HL-60 (cell line): Measurements from ENCODE around the gene RASA1.
A peak's percentile ranks its signal among the peaks of the same experiment; 100 is the strongest.

Experiments
- DNase-seq, 2 experiments: peaks; one replicate each; pipeline ENCODE4 v3.0.0-alpha.2; 2010 to 2020; ENCODE audit warnings: low read depth in 1 of 2, low spot score in 1 of 2
- H3K27ac ChIP-seq: fragments of 250-450 bp; sonication (Bioruptor Pico); replicated peaks from 2 replicates; pipeline ENCODE4 v1.5.1; 2020; ENCODE audit warnings: mild to moderate bottlenecking, moderate library complexity
- H3K27me3 ChIP-seq: fragments of 250-450 bp; sonication (Bioruptor Pico); 2 replicates; pipeline ENCODE4 v1.5.1; 2021; ENCODE audit warnings: mild to moderate bottlenecking, moderate library complexity; ENCODE audit not compliant: insufficient read depth, poor library complexity, severe bottlenecking
- H3K4me3 ChIP-seq: replicated peaks from 2 replicates; pipeline ENCODE4 v1.5.1; 2011; ENCODE audit warnings: mild to moderate bottlenecking, control low read depth, low read length; ENCODE audit not compliant: insufficient read depth
- GABPA ChIP-seq: IDR thresholded peaks from 2 replicates; pipeline ENCODE4 v1.6.1; 2012; ENCODE audit warnings: low read depth
- POLR2AphosphoS5 ChIP-seq: IDR thresholded peaks from 2 replicates; pipeline ENCODE4 v1.6.1; 2012; ENCODE audit warnings: low read depth
- SPI1 ChIP-seq: IDR thresholded peaks from 2 replicates; pipeline ENCODE4 v1.6.1; 2012; ENCODE audit warnings: low read depth, mild to moderate bottlenecking, borderline replicate concordance
- TF ChIP-seq, protein P1 (sequence below): IDR thresholded peaks from one replicate; pipeline ENCODE4 v1.5.1; 2011; ENCODE audit warnings: low read length, control low read depth, inconsistent platforms; ENCODE audit not compliant: insufficient read depth
- TF ChIP-seq, protein P2 (sequence below): IDR thresholded peaks from 2 replicates; pipeline ENCODE4 v1.6.1; 2012; ENCODE audit warnings: low read depth; ENCODE audit not compliant: insufficient replicate concordance

Gene RASA1

DNA sequence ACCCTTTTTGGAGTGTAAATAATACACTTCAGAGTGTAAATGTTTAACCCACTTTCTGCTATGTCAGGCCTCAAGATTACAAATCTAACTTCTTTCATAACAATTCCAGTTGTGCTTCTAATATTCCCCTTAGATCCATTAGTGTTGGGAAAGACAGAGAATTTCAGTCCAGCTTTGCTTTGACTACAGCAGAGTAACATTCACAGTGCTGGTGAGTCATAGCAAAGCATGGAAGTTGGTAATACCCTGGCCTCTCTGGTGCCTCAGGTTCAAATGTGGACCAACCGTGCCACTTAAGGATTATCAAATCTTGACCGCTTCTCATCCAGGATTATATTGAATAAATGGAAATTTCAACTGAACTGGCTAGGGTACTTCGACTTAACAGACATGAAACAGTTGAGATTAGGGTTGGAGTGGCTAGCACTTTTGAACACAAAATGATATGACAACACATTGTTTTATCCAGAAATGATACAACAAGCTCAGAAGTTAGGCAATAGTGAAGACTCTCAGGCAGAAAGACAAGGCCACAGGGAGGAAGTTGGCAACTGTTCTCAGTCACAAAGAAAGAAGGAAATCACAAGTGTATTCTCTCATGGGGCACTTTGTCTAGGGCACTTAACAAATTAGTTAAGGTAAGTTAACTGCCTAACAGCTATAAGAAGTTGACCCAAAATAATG lies 24.4 kb upstream of the RASA1 start:
- no peak for TF ChIP-seq GABPA
- no peak for TF ChIP-seq POLR2AphosphoS5
- TF ChIP-seq, protein P1, sequence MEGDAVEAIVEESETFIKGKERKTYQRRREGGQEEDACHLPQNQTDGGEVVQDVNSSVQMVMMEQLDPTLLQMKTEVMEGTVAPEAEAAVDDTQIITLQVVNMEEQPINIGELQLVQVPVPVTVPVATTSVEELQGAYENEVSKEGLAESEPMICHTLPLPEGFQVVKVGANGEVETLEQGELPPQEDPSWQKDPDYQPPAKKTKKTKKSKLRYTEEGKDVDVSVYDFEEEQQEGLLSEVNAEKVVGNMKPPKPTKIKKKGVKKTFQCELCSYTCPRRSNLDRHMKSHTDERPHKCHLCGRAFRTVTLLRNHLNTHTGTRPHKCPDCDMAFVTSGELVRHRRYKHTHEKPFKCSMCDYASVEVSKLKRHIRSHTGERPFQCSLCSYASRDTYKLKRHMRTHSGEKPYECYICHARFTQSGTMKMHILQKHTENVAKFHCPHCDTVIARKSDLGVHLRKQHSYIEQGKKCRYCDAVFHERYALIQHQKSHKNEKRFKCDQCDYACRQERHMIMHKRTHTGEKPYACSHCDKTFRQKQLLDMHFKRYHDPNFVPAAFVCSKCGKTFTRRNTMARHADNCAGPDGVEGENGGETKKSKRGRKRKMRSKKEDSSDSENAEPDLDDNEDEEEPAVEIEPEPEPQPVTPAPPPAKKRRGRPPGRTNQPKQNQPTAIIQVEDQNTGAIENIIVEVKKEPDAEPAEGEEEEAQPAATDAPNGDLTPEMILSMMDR = no peak
- TF ChIP-seq, protein P2, sequence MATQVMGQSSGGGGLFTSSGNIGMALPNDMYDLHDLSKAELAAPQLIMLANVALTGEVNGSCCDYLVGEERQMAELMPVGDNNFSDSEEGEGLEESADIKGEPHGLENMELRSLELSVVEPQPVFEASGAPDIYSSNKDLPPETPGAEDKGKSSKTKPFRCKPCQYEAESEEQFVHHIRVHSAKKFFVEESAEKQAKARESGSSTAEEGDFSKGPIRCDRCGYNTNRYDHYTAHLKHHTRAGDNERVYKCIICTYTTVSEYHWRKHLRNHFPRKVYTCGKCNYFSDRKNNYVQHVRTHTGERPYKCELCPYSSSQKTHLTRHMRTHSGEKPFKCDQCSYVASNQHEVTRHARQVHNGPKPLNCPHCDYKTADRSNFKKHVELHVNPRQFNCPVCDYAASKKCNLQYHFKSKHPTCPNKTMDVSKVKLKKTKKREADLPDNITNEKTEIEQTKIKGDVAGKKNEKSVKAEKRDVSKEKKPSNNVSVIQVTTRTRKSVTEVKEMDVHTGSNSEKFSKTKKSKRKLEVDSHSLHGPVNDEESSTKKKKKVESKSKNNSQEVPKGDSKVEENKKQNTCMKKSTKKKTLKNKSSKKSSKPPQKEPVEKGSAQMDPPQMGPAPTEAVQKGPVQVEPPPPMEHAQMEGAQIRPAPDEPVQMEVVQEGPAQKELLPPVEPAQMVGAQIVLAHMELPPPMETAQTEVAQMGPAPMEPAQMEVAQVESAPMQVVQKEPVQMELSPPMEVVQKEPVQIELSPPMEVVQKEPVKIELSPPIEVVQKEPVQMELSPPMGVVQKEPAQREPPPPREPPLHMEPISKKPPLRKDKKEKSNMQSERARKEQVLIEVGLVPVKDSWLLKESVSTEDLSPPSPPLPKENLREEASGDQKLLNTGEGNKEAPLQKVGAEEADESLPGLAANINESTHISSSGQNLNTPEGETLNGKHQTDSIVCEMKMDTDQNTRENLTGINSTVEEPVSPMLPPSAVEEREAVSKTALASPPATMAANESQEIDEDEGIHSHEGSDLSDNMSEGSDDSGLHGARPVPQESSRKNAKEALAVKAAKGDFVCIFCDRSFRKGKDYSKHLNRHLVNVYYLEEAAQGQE = no peak
- peak; percentile 77 for TF ChIP-seq SPI1
- H3K4me3 ChIP-seq = no peak overlapping the region
- no peaks in the 10 kb centered on the region for H3K27me3 ChIP-seq
- peak; percentile 35 to 58 for DNase-seq
- H3K27ac ChIP-seq = peak overlapping the region; percentile 82

DNA sequence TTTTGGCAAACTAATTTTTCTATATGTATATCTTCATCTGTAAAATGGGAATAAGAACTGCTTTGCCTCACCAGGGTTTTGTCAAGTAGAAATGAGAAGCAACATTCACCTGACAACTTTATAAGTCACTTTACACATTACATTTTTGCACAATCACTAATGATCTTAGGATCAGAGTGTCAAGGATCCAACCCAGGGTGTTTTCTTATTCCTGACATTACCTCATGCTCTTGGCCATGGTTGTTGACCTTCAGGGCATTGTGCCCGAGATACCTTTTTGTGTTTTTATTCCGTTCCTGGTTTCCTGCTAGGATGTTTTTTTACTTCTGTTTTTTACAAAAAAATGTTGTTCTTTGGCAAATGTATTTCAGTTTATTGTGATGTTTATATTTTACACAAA lies 22.2 kb upstream of the RASA1 start:
- H3K27ac ChIP-seq = no peak overlapping the region
- no peak overlapping the region for H3K4me3 ChIP-seq
- H3K27me3 ChIP-seq = no peaks in the 10 kb centered on the region
- no peak for TF ChIP-seq POLR2AphosphoS5
- TF ChIP-seq, protein P2 = no peak
- TF ChIP-seq GABPA = no peak
- TF ChIP-seq SPI1 = no peak
- TF ChIP-seq, protein P1 = no peak
- no peak for DNase-seq

DNA sequence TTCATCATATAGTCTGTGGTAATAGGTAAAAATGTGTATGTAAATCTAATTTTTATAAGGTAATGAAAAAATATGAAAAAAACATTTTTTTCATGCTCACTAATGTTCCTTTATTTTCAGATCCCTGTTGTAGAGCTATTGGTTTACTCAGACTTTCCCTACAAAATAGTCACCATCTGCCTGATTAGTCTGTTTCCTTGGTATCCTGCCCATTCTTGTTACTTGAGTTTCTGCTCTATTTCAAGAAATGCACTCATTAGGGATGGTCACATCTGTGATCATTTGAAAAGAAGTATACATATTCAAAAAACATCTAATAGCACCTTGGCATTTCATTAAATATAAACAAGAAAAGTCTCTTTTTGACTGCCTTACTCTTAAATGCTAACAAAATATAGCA lies 21.6 kb upstream of the RASA1 start:
- Histone ChIP-seq H3K27me3 (no peaks in the 10 kb centered on the region), H3K4me3 (no peak overlapping the region), H3K27ac (no peak overlapping the region)
- DNase-seq = no peak
- TF ChIP-seq SPI1 = no peak
- TF ChIP-seq, protein P2 = no peak
- no peak for TF ChIP-seq GABPA
- no peak for TF ChIP-seq POLR2AphosphoS5
- TF ChIP-seq, protein P1 = no peak
